ENCODE measurements around the gene LHCGR. TPM values are rescaled to one million over a fixed set of nuclear protein-coding genes. Genes with fewer than 3 reads are reported as not detected.

The LHCGR gene
- total and polyA plus RNA-seq, 2 experiments from 2014 or later, result 0.45 to 0.66 TPM

DNA sequence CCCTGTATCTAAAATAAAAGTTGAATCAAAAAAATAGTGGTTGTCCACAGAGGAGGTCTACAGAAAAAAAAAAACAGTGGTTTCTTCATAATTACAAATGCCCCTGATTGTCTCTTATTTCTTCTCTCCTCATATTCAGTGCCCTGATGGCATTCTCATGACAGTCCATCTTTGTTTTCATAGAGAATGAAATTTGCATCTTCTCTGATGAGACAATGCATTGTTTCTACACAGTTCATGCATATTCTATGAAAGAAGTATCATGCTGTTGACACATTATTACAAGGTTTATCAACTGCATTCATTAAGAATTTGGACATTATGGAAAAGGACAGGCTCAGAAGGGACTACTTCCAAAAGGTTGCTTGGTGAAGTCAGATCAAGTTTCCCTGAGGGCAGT is 59.5 kb downstream of the LHCGR start (continued):
- TF ChIP-seq, protein P1, sequence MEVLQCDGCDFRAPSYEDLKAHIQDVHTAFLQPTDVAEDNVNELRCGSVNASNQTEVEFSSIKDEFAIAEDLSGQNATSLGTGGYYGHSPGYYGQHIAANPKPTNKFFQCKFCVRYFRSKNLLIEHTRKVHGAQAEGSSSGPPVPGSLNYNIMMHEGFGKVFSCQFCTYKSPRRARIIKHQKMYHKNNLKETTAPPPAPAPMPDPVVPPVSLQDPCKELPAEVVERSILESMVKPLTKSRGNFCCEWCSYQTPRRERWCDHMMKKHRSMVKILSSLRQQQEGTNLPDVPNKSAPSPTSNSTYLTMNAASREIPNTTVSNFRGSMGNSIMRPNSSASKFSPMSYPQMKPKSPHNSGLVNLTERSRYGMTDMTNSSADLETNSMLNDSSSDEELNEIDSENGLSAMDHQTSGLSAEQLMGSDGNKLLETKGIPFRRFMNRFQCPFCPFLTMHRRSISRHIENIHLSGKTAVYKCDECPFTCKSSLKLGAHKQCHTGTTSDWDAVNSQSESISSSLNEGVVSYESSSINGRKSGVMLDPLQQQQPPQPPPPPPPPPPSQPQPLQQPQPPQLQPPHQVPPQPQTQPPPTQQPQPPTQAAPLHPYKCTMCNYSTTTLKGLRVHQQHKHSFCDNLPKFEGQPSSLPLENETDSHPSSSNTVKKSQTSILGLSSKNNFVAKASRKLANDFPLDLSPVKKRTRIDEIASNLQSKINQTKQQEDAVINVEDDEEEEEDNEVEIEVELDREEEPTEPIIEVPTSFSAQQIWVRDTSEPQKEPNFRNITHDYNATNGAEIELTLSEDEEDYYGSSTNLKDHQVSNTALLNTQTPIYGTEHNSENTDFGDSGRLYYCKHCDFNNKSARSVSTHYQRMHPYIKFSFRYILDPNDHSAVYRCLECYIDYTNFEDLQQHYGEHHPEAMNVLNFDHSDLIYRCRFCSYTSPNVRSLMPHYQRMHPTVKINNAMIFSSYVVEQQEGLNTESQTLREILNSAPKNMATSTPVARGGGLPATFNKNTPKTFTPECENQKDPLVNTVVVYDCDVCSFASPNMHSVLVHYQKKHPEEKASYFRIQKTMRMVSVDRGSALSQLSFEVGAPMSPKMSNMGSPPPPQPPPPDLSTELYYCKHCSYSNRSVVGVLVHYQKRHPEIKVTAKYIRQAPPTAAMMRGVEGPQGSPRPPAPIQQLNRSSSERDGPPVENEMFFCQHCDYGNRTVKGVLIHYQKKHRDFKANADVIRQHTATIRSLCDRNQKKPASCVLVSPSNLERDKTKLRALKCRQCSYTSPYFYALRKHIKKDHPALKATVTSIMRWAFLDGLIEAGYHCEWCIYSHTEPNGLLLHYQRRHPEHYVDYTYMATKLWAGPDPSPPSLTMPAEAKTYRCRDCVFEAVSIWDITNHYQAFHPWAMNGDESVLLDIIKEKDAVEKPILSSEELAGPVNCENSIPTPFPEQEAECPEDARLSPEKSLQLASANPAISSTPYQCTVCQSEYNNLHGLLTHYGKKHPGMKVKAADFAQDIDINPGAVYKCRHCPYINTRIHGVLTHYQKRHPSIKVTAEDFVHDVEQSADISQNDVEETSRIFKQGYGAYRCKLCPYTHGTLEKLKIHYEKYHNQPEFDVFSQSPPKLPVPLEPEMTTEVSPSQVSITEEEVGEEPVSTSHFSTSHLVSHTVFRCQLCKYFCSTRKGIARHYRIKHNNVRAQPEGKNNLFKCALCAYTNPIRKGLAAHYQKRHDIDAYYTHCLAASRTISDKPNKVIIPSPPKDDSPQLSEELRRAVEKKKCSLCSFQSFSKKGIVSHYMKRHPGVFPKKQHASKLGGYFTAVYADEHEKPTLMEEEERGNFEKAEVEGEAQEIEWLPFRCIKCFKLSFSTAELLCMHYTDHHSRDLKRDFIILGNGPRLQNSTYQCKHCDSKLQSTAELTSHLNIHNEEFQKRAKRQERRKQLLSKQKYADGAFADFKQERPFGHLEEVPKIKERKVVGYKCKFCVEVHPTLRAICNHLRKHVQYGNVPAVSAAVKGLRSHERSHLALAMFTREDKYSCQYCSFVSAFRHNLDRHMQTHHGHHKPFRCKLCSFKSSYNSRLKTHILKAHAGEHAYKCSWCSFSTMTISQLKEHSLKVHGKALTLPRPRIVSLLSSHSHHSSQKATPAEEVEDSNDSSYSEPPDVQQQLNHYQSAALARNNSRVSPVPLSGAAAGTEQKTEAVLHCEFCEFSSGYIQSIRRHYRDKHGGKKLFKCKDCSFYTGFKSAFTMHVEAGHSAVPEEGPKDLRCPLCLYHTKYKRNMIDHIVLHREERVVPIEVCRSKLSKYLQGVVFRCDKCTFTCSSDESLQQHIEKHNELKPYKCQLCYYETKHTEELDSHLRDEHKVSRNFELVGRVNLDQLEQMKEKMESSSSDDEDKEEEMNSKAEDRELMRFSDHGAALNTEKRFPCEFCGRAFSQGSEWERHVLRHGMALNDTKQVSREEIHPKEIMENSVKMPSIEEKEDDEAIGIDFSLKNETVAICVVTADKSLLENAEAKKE (CRISPR knock-in tag; IDR thresholded peaks at IDR 0.05), result no peak
- no peak for TF ChIP-seq POLR2AphosphoS5 (IDR thresholded peaks at IDR 0.05; ENCODE audit: low read depth)
- TF ChIP-seq, protein P2, sequence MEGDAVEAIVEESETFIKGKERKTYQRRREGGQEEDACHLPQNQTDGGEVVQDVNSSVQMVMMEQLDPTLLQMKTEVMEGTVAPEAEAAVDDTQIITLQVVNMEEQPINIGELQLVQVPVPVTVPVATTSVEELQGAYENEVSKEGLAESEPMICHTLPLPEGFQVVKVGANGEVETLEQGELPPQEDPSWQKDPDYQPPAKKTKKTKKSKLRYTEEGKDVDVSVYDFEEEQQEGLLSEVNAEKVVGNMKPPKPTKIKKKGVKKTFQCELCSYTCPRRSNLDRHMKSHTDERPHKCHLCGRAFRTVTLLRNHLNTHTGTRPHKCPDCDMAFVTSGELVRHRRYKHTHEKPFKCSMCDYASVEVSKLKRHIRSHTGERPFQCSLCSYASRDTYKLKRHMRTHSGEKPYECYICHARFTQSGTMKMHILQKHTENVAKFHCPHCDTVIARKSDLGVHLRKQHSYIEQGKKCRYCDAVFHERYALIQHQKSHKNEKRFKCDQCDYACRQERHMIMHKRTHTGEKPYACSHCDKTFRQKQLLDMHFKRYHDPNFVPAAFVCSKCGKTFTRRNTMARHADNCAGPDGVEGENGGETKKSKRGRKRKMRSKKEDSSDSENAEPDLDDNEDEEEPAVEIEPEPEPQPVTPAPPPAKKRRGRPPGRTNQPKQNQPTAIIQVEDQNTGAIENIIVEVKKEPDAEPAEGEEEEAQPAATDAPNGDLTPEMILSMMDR (conservative IDR thresholded peaks at IDR 0.05; ENCODE audit: low read depth in 2 of 2), result no peak
- TF ChIP-seq EZH2phosphoT487 (IDR thresholded peaks at IDR 0.05; ENCODE audit: unreplicated experiment), result no peak
- no peak for TF ChIP-seq ZNF114 (CRISPR knock-in tag; IDR thresholded peaks at IDR 0.05)

DNA sequence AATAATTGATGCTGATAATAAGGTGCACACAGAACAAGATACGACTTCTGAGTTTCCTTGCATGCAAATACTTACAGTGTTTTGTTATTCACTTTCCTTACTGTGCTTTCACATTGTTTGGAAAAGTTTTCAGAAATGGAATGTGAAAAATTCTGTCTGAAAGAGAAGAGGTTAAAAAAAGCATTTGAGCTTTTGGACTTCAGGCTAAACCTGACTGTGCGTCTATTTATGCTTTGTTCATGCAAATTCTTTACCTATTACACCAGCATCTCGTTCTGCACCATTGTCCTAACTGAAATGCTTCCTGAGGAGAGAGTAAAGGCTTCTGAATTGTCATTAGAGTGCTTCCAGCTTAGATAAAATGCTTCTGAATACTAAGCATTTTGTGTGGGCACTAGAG is 61.4 kb downstream of the LHCGR start:
- peak overlapping the region; percentile 4; the same call in 1 of the 3 replicates for H3K4me3 Mint-ChIP-seq
- TF ChIP-seq, protein P2 (conservative IDR thresholded peaks at IDR 0.05; ENCODE audit: low read depth in 2 of 2), result no peak
- TF ChIP-seq NANOG (IDR thresholded peaks at IDR 0.05; ENCODE audit: borderline replicate concordance), result no peak
- no peak for TF ChIP-seq ZNF114 (CRISPR knock-in tag; IDR thresholded peaks at IDR 0.05)
- TF ChIP-seq, protein P3, sequence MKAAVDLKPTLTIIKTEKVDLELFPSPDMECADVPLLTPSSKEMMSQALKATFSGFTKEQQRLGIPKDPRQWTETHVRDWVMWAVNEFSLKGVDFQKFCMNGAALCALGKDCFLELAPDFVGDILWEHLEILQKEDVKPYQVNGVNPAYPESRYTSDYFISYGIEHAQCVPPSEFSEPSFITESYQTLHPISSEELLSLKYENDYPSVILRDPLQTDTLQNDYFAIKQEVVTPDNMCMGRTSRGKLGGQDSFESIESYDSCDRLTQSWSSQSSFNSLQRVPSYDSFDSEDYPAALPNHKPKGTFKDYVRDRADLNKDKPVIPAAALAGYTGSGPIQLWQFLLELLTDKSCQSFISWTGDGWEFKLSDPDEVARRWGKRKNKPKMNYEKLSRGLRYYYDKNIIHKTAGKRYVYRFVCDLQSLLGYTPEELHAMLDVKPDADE (IDR thresholded peaks at IDR 0.05), result no peak
- TF ChIP-seq POLR2AphosphoS5 (IDR thresholded peaks at IDR 0.05; ENCODE audit: low read depth), result no peak
- TF ChIP-seq ZNF331 (CRISPR knock-in tag; IDR thresholded peaks at IDR 0.05; ENCODE audit: low read depth), result no peak

More for the DNA sequence above, 61.4 kb downstream of the LHCGR start:
- H3K4me1 ChIP-seq (ENCODE audit: insufficient read depth), result peaks cover 17% of the 10 kb centered on the region
- DNase-seq (ENCODE audit: low spot score) (peak; percentile 55), ATAC-seq (peak; percentile 64)
- no peaks in the 10 kb centered on the region for H3K36me3 ChIP-seq (ENCODE audit: insufficient read depth)
- Mint-ChIP-seq H3K9me3 (no peaks in the 10 kb centered on the region; the same call in 2 of the 3 replicates), H3K36me3 (ENCODE audit: low read depth) (no peaks in the 10 kb centered on the region), H3K27me3 (ENCODE audit: insufficient read depth, low read depth, poor library complexity) (no peaks in the 10 kb centered on the region), H3K4me1 (peaks cover 33% of the 10 kb centered on the region), H3K27ac (no peak overlapping the region)
- no peaks in the 10 kb centered on the region for H4K20me1 ChIP-seq (replicated peaks; ENCODE audit: insufficient read depth)
- no peaks in the 10 kb centered on the region for H3K27me3 ChIP-seq (ENCODE audit: insufficient read depth)
- no peaks in the 10 kb centered on the region for H3K79me2 ChIP-seq (replicated peaks; ENCODE audit: insufficient read depth)
- H2AFZ ChIP-seq, result no peak overlapping the region
- no peaks in the 10 kb centered on the region for H3K9me2 ChIP-seq (ENCODE audit: insufficient read depth)
- H3F3A ChIP-seq (replicated peaks; ENCODE audit: low read depth), result no peaks in the 10 kb centered on the region
- H3K4me3 ChIP-seq, result no peak overlapping the region
- peak overlapping the region; percentile 41; the same call in 1 of the 2 replicates for H3K27ac ChIP-seq (ENCODE audit: low read depth)
- peak overlapping the region; percentile 22 for H3K4me2 ChIP-seq

All from GM23338 (cell line).